ENCODE data around the gene ZNF784.

Gene ZNF784

GRCh38 chr19:55624109-55625003 is at the start of gene ZNF784:
Gene ZNF784 (minus strand): TSS chr19:55624566. CDS start chr19:55624561, 5 bp downstream.
- H3K27me3 ChIP-seq (ENCODE audit: control insufficient read depth, insufficient read depth, low read length) = no peaks in the 10 kb centered on the region
- peak within 1 kb of the TSS; percentile 57 for H3K9ac ChIP-seq (ENCODE audit: low read length)
- H3K9me3 ChIP-seq (ENCODE audit: control insufficient read depth, insufficient read depth, low read depth, low read length) = no peaks in the 10 kb centered on the region
- peak within 1 kb of the TSS; percentile 61 for H3K4me3 ChIP-seq (ENCODE audit: low read depth, low read length)
- peaks cover 17% of the 10 kb centered on the region for H3K36me3 ChIP-seq (ENCODE audit: control insufficient read depth, insufficient read depth, low read length)
- H3K4me1 ChIP-seq (ENCODE audit: control insufficient read depth, insufficient read depth, low read length) = no peaks in the 10 kb centered on the region; the same call in 1 of the 2 replicates
- H3K27ac ChIP-seq (ENCODE audit: low read depth, low read length) = 0 out of 2 replicates have a peak within 1 kb of the TSS, but pooled peaks have one; percentile 48

- H3K9me3 ChIP-seq (ENCODE audit: control insufficient read depth, insufficient read depth, low read depth, low read length) = no peaks in the 10 kb centered on the region
- peak overlapping the region; percentile 39; the same call in 1 of the 2 replicates for H3K27ac ChIP-seq (ENCODE audit: low read depth, low read length)
- H3K4me3 ChIP-seq (ENCODE audit: low read depth, low read length) = peak overlapping the region; percentile 79
- H3K36me3 ChIP-seq (ENCODE audit: control insufficient read depth, insufficient read depth, low read length) = peaks cover 44% of the 10 kb centered on the region
- peak overlapping the region; percentile 81 for H3K9ac ChIP-seq (ENCODE audit: low read length)
- H3K27me3 ChIP-seq (ENCODE audit: control insufficient read depth, insufficient read depth, low read length) = no peaks in the 10 kb centered on the region
- H3K4me1 ChIP-seq (ENCODE audit: control insufficient read depth, insufficient read depth, low read length) = peaks cover 33% of the 10 kb centered on the region
These were observed 49.5 kb upstream of the ZNF784 start for GRCh38 chr19:55673889-55674288.

GRCh38 chr19:55673465-55673864 is 49.1 kb upstream of the ZNF784 start:
- Histone ChIP-seq H3K4me1 (ENCODE audit: control insufficient read depth, insufficient read depth, low read length) (peaks cover 33% of the 10 kb centered on the region), H3K36me3 (ENCODE audit: control insufficient read depth, insufficient read depth, low read length) (peaks cover 44% of the 10 kb centered on the region), H3K27me3 (ENCODE audit: control insufficient read depth, insufficient read depth, low read length) (no peaks in the 10 kb centered on the region), H3K4me3 (ENCODE audit: low read depth, low read length) (peak overlapping the region; percentile 21; the same call in 1 of the 2 replicates), H3K9ac (ENCODE audit: low read length) (peak overlapping the region; percentile 14), H3K27ac (ENCODE audit: low read depth, low read length) (peak overlapping the region; percentile 39; the same call in 1 of the 2 replicates), H3K9me3 (ENCODE audit: control insufficient read depth, insufficient read depth, low read depth, low read length) (no peaks in the 10 kb centered on the region)

GRCh38 chr19:55672418-55672817 is 48.1 kb upstream of the ZNF784 start:
- Histone ChIP-seq H3K4me1 (ENCODE audit: control insufficient read depth, insufficient read depth, low read length) (peaks cover 33% of the 10 kb centered on the region), H3K27ac (ENCODE audit: low read depth, low read length) (no peak overlapping the region), H3K4me3 (ENCODE audit: low read depth, low read length) (no peak overlapping the region), H3K27me3 (ENCODE audit: control insufficient read depth, insufficient read depth, low read length) (no peaks in the 10 kb centered on the region), H3K9ac (ENCODE audit: low read length) (no peak overlapping the region), H3K9me3 (ENCODE audit: control insufficient read depth, insufficient read depth, low read depth, low read length) (no peaks in the 10 kb centered on the region), H3K36me3 (ENCODE audit: control insufficient read depth, insufficient read depth, low read length) (peaks cover 46% of the 10 kb centered on the region)

GRCh38 chr19:55671054-55671378 is 46.6 kb upstream of the ZNF784 start:
- Histone ChIP-seq H3K27ac (ENCODE audit: low read depth, low read length) (no peak overlapping the region), H3K4me1 (ENCODE audit: control insufficient read depth, insufficient read depth, low read length) (peaks cover 20% of the 10 kb centered on the region), H3K4me3 (ENCODE audit: low read depth, low read length) (no peak overlapping the region), H3K36me3 (ENCODE audit: control insufficient read depth, insufficient read depth, low read length) (peaks cover 57% of the 10 kb centered on the region), H3K9me3 (ENCODE audit: control insufficient read depth, insufficient read depth, low read depth, low read length) (no peaks in the 10 kb centered on the region), H3K9ac (ENCODE audit: low read length) (no peak overlapping the region), H3K27me3 (ENCODE audit: control insufficient read depth, insufficient read depth, low read length) (no peaks in the 10 kb centered on the region)

GRCh38 chr19:55670280-55671053 is 46.1 kb upstream of the ZNF784 start:
- H3K4me3 ChIP-seq (ENCODE audit: low read depth, low read length) = no peak overlapping the region
- H3K9ac ChIP-seq (ENCODE audit: low read length) = no peak overlapping the region
- H3K27me3 ChIP-seq (ENCODE audit: control insufficient read depth, insufficient read depth, low read length) = no peaks in the 10 kb centered on the region
- peaks cover 62% of the 10 kb centered on the region for H3K36me3 ChIP-seq (ENCODE audit: control insufficient read depth, insufficient read depth, low read length)
- no peaks in the 10 kb centered on the region for H3K9me3 ChIP-seq (ENCODE audit: control insufficient read depth, insufficient read depth, low read depth, low read length)
- no peak overlapping the region for H3K27ac ChIP-seq (ENCODE audit: low read depth, low read length)
- peaks cover 18% of the 10 kb centered on the region for H3K4me1 ChIP-seq (ENCODE audit: control insufficient read depth, insufficient read depth, low read length)

- H3K36me3 ChIP-seq (ENCODE audit: control insufficient read depth, insufficient read depth, low read length) = peaks cover 69% of the 10 kb centered on the region
These were observed 45.3 kb upstream of the ZNF784 start for GRCh38 chr19:55669418-55670279.

GRCh38 chr19:55668603-55669348 is 44.4 kb upstream of the ZNF784 start:
- peaks cover 77% of the 10 kb centered on the region for H3K36me3 ChIP-seq (ENCODE audit: control insufficient read depth, insufficient read depth, low read length)

More at GRCh38 chr19:55669418-55670279, 45.3 kb upstream of the ZNF784 start:
- Histone ChIP-seq H3K27ac (ENCODE audit: low read depth, low read length) (no peak overlapping the region), H3K9me3 (ENCODE audit: control insufficient read depth, insufficient read depth, low read depth, low read length) (no peaks in the 10 kb centered on the region), H3K4me1 (ENCODE audit: control insufficient read depth, insufficient read depth, low read length) (peaks cover 18% of the 10 kb centered on the region), H3K9ac (ENCODE audit: low read length) (no peak overlapping the region), H3K4me3 (ENCODE audit: low read depth, low read length) (no peak overlapping the region), H3K27me3 (ENCODE audit: control insufficient read depth, insufficient read depth, low read length) (no peaks in the 10 kb centered on the region)

GRCh38 chr19:55667958-55668357 is 43.6 kb upstream of the ZNF784 start:
- Histone ChIP-seq H3K27me3 (ENCODE audit: control insufficient read depth, insufficient read depth, low read length) (no peaks in the 10 kb centered on the region), H3K9me3 (ENCODE audit: control insufficient read depth, insufficient read depth, low read depth, low read length) (no peaks in the 10 kb centered on the region), H3K4me3 (ENCODE audit: low read depth, low read length) (no peak overlapping the region), H3K4me1 (ENCODE audit: control insufficient read depth, insufficient read depth, low read length) (peaks cover 12% of the 10 kb centered on the region; the same call in 1 of the 2 replicates), H3K9ac (ENCODE audit: low read length) (no peak overlapping the region), H3K27ac (ENCODE audit: low read depth, low read length) (no peak overlapping the region), H3K36me3 (ENCODE audit: control insufficient read depth, insufficient read depth, low read length) (peaks cover 82% of the 10 kb centered on the region)

More at GRCh38 chr19:55668603-55669348, 44.4 kb upstream of the ZNF784 start:
- Histone ChIP-seq H3K4me1 (ENCODE audit: control insufficient read depth, insufficient read depth, low read length) (peaks cover 18% of the 10 kb centered on the region), H3K4me3 (ENCODE audit: low read depth, low read length) (no peak overlapping the region), H3K9me3 (ENCODE audit: control insufficient read depth, insufficient read depth, low read depth, low read length) (no peaks in the 10 kb centered on the region), H3K27ac (ENCODE audit: low read depth, low read length) (no peak overlapping the region), H3K9ac (ENCODE audit: low read length) (no peak overlapping the region), H3K27me3 (ENCODE audit: control insufficient read depth, insufficient read depth, low read length) (no peaks in the 10 kb centered on the region)

GRCh38 chr19:55667511-55667910 is 43.1 kb upstream of the ZNF784 start:
- no peaks in the 10 kb centered on the region for H3K9me3 ChIP-seq (ENCODE audit: control insufficient read depth, insufficient read depth, low read depth, low read length)
- H3K4me1 ChIP-seq (ENCODE audit: control insufficient read depth, insufficient read depth, low read length) = peaks cover 12% of the 10 kb centered on the region; the same call in 1 of the 2 replicates
- H3K27me3 ChIP-seq (ENCODE audit: control insufficient read depth, insufficient read depth, low read length) = no peaks in the 10 kb centered on the region
- peaks cover 86% of the 10 kb centered on the region for H3K36me3 ChIP-seq (ENCODE audit: control insufficient read depth, insufficient read depth, low read length)
- no peak overlapping the region for H3K4me3 ChIP-seq (ENCODE audit: low read depth, low read length)
- no peak overlapping the region for H3K9ac ChIP-seq (ENCODE audit: low read length)
- no peak overlapping the region for H3K27ac ChIP-seq (ENCODE audit: low read depth, low read length)

Data from HUES6 (cell line).